Subcutaneous adipose tissue (tissue), 4 donors: Measurements from ENCODE around the gene C2. TPM values are rescaled to one million over a fixed set of nuclear protein-coding genes. Genes with fewer than 3 reads are reported as not detected.

ENCODE experiments used
- CTCF ChIP-seq: fragments of 450-650 bp; IDR thresholded peaks from one replicate; pipeline ENCODE4 v1.5.1; 2016; ENCODE audit warnings: low read depth, mild to moderate bottlenecking, control low read depth, antibody characterized with exemption, moderate library complexity
- total RNA-seq, 4 donors: library from RNA; depleted of rRNA; stranded (reverse); fragments of >200 nt; gene quantifications; one replicate each; pipeline ENCODE4 v1.1.0, GENCODE V29; 2016

The C2 gene
- total RNA-seq: 10 to 100 TPM; 16.4 to 96.4 (median 34.6) TPM

- no peak for TF ChIP-seq CTCF
Measured at GRCh38 chr6:31927242-31927862, at the start of gene C2. TSS of gene C2 (plus strand) at chr6:31927717. CDS start at chr6:31927753, 36 bp downstream.

- TF ChIP-seq CTCF: no peak
Measured at GRCh38 chr6:31878222-31878621, 49.3 kb upstream of the C2 start.

DNA sequence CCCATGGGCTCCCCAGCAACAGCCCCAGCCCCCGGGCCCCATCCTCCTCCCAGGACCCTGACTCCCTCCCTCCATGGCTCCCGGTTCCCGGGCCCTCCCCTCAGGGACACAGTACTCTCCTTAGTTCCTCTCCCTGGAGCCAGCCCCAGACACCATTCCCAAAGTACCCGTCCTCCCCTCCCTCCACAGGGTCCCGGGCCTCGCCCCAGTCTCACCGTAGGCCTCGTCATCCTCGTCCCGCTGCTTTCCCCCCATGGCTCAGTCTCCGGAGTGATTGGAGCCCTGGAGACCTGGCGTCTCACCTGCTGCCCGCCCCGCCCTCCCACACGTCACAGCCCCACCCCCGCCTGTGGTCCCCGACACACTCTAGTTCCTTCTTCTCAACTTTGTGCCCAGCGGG, 48.8 kb upstream of the C2 start, which contains the start of gene SLC44A4:
TSS of gene SLC44A4 (minus strand) at position 272 of the 400 bp plus-strand sequence. CDS start at position 255, 17 bp downstream.
- TF ChIP-seq CTCF: no peak

DNA sequence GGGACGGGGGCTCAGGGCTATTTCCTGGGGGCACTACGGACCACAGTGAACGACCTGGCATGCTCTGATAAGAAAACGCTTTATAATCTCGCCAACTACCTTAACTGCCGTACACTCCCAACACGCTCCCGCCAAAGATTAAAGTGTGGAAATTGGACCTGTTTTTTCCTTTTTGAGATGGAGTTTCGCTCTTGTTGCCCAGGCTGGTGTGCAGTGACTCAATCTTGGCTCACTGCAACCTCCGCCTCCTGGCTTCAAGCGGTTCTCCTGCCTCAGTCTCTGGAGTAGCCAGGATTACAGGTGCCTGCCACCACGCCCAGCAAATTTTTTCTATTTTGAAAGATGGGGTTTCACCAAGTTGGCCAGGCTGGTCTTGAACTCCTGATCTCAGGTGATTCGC, 48.4 kb upstream of the C2 start:
- no peak for TF ChIP-seq CTCF

DNA sequence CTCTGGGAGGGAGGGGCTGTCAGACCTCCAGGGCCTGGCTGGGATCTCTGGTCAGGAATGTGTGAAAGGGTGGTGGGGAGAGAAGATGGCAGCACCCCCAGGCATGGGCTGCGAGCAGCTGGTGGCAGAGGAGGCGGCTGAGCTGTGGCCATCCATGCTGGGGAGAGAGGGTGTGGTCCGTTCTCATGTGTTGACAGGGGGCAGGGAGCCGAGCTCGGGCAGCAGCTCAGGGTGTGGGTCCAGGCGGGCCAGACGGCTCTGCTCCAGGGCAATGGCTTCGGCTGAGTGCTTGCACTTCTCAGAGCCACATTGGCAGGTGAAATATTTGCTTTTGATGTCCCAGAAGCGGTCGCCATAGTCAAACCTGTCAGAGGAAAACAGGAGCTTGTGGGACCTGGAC, 47.6 kb upstream of the C2 start:
- no peak for TF ChIP-seq CTCF

DNA sequence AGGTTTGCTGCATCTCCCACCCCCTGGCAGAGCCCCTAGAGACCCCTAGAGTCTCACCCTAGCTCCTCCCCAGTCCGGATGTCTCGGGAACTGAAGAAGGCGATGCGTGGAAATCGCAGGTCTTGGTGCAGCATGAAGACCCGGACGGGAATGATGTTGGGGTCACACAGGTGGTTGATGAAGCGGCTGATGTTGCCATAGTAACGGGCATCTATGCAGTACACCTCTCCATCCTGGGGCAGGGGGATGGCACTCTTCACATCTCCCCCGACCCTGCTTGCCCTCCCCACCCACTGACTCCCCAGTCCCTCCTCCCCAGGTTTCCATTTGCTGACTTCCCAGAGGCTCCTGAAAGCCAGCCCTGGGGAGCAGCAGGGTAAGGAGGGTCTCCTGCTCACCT, 46.9 kb upstream of the C2 start:
- TF ChIP-seq CTCF: no peak

DNA sequence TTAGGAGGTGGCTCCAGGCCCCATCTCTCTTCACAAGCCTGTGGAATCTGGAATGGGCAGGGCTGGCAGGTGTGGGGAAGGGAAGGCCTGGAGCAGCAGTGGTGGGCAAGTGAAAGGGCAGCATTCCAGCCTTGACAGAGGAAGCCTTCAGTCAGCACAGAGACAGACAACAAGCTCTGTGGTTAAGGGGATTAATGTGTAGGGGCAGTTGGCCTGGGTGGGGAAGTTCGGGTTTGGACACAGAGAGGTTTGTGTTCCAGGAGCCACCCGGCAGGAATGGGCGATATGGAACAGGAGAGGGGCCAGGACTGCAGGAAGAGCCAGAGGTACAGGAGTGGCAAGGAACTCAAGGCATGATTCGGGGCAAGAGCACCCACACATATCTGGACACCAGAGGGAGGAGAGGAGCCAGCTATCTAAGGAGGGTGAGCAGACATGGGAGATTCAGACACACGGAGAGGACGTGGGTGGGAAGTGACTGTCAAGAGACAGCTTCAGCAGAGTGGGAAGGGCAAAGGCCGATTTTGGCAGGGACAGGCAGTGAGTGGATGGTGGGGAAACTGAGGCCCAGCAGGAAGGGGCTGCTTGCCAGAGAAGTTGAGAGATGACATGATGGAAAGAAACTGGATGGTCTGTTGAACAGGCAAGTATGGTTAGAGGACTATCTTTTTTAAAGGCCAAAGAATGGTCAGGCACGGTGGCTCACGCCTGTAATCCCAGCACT, 46.2 kb upstream of the C2 start:
- TF ChIP-seq CTCF: no peak
